Neuronal stem cell (in vitro differentiated cells): ENCODE data around the gene EIF3F.
A peak's percentile ranks its signal among the peaks of the same experiment; 100 is the strongest.

Source experiments
- DNase-seq: peaks from one replicate; pipeline ENCODE4 v3.0.0-alpha.2; 2013; ENCODE audit warnings: low spot score
- H2AFZ ChIP-seq: one replicate; pipeline ENCODE4 v1.6.1; 2013; ENCODE audit warnings: mild to moderate bottlenecking, low read length, inconsistent platforms
- H2AK5ac ChIP-seq: 2 replicates; pipeline ENCODE4 v1.6.1; 2013; ENCODE audit warnings: low read depth, mild to moderate bottlenecking, inconsistent platforms, low read length, moderate library complexity, mixed read lengths
- H2BK120ac ChIP-seq: 2 replicates; pipeline ENCODE4 v1.6.1; 2013; ENCODE audit warnings: low read depth, mild to moderate bottlenecking, inconsistent platforms, low read length, moderate library complexity, mixed read lengths
- H2BK12ac ChIP-seq: one replicate; pipeline ENCODE4 v1.6.1; 2013; ENCODE audit warnings: low read length, inconsistent platforms
- H2BK15ac ChIP-seq: 2 replicates; pipeline ENCODE4 v1.6.1; 2013; ENCODE audit warnings: mild to moderate bottlenecking, low read length, inconsistent platforms, mixed read lengths
- H2BK5ac ChIP-seq: one replicate; pipeline ENCODE4 v1.6.1; 2013; ENCODE audit warnings: inconsistent platforms, mild to moderate bottlenecking, low read length, moderate library complexity
- H3K14ac ChIP-seq: one replicate; pipeline ENCODE4 v1.6.1; 2013; ENCODE audit warnings: low read length, inconsistent platforms
- H3K18ac ChIP-seq: 2 replicates; pipeline ENCODE4 v1.6.1; 2013; ENCODE audit warnings: low read length, inconsistent platforms
- H3K23ac ChIP-seq: 2 replicates; pipeline ENCODE4 v1.6.1; 2013; ENCODE audit warnings: low read depth, mild to moderate bottlenecking, mixed read lengths, low read length, inconsistent platforms; ENCODE audit not compliant: poor library complexity
- H3K27ac ChIP-seq: replicated peaks from 3 replicates; pipeline ENCODE4 v1.5.1; 2013; ENCODE audit warnings: low read length, inconsistent platforms
- H3K27me3 ChIP-seq, 3 experiments: 2 replicates each; pipeline ENCODE4 v1.6.1; 2013; ENCODE audit warnings: low read length in 3 of 3, mild to moderate bottlenecking in 2 of 3, inconsistent platforms in 1 of 3, low read depth in 1 of 3, mixed read lengths in 1 of 3, moderate library complexity in 1 of 3; ENCODE audit not compliant: control insufficient read depth in 3 of 3, insufficient read depth in 3 of 3
- H3K36me3 ChIP-seq, 2 donors: replicated peaks in 1 of 2; 2 replicates each; pipeline ENCODE4 v1.6.1; 2013; ENCODE audit warnings: low read length in 2 of 2; ENCODE audit not compliant: control insufficient read depth in 2 of 2, insufficient read depth in 2 of 2
- H3K4ac ChIP-seq: 2 replicates; pipeline ENCODE4 v1.6.1; 2013; ENCODE audit warnings: inconsistent platforms, mild to moderate bottlenecking, low read length, moderate library complexity
- H3K4me1 ChIP-seq, 2 donors: 1 replicate in 1 of 2; 2 replicates in 1 of 2; pipeline ENCODE4 v1.6.1; 2013; ENCODE audit warnings: low read length in 2 of 2, low read depth in 1 of 2; ENCODE audit not compliant: control insufficient read depth in 2 of 2, insufficient read depth in 1 of 2
- H3K4me2 ChIP-seq: one replicate; pipeline ENCODE4 v1.6.1; 2013; ENCODE audit warnings: mild to moderate bottlenecking, low read length, inconsistent platforms; ENCODE audit not compliant: insufficient read depth, poor library complexity, severe bottlenecking
- H3K4me3 ChIP-seq, 2 donors: 2 replicates each; pipeline ENCODE4 v1.5.1; 2013; ENCODE audit warnings: low read length in 2 of 2, mild to moderate bottlenecking in 2 of 2, inconsistent platforms in 1 of 2, moderate library complexity in 1 of 2
- H3K79me1 ChIP-seq: one replicate; pipeline ENCODE4 v1.6.1; 2013; ENCODE audit warnings: low read depth, mild to moderate bottlenecking, inconsistent platforms, low read length, moderate library complexity
- H3K9ac ChIP-seq: one replicate; pipeline ENCODE4 v1.6.1; 2013; ENCODE audit warnings: mild to moderate bottlenecking, low read depth, low read length, inconsistent platforms; ENCODE audit not compliant: poor library complexity
- H3K9me3 ChIP-seq, 2 donors: replicated peaks in 1 of 2; 2 replicates each; pipeline versions ENCODE3 to v1.6.1; 2013; ENCODE audit warnings: low read length in 2 of 2, mild to moderate bottlenecking in 2 of 2, inconsistent platforms in 1 of 2, low read depth in 1 of 2, mixed read lengths in 1 of 2, moderate library complexity in 1 of 2; ENCODE audit not compliant: control insufficient read depth in 2 of 2, insufficient read depth in 1 of 2
- H4K8ac ChIP-seq: one replicate; pipeline ENCODE4 v1.6.1; 2013; ENCODE audit warnings: low read depth, mild to moderate bottlenecking, inconsistent platforms, low read length, moderate library complexity
- H4K91ac ChIP-seq: one replicate; pipeline ENCODE4 v1.6.1; 2013; ENCODE audit warnings: low read length, low read depth, mild to moderate bottlenecking, inconsistent platforms; ENCODE audit not compliant: poor library complexity
- WGBS, 2 donors: extraction: QIAGEN DNeasy Blood & Tissue Kit; methylation state at CpG; one replicate each; pipeline ENCODE4 v1.1.7; 2013; ENCODE audit warnings: missing lambda C conversion rate in 2 of 2, mixed read lengths in 1 of 2; ENCODE audit not compliant: insufficient read length in 2 of 2, insufficient replicate concordance in 1 of 2; ENCODE audit errors: extremely low coverage in 2 of 2; 5-methylcytosine and 5-hydroxymethylcytosine counted together

The EIF3F gene

GRCh38 chr11:7977232-7977917, 9.8 kb upstream of the EIF3F start:
- WGBS, 2 donors: no CpG with 5 or more reads among the region's 5 CpGs
- no peak overlapping the region for H4K8ac ChIP-seq
- H3K4ac ChIP-seq: no peak overlapping the region
- no peak overlapping the region for H3K4me3 ChIP-seq
- no peak overlapping the region for H2BK5ac ChIP-seq
- H3K9ac ChIP-seq: no peak overlapping the region
- no peaks in the 10 kb centered on the region for H3K79me1 ChIP-seq
- no peaks in the 10 kb centered on the region for H3K27me3 ChIP-seq
- H3K9me3 ChIP-seq: no peaks in the 10 kb centered on the region
- H2BK12ac ChIP-seq: no peak overlapping the region
- no peak overlapping the region for H2AK5ac ChIP-seq
- H4K91ac ChIP-seq: no peak overlapping the region
- H3K23ac ChIP-seq: no peak overlapping the region
- H3K14ac ChIP-seq: no peak overlapping the region
- no peak overlapping the region for H2AFZ ChIP-seq
- no peaks in the 10 kb centered on the region for H3K4me1 ChIP-seq
- no peak for DNase-seq
- H2BK15ac ChIP-seq: no peak overlapping the region
- H3K18ac ChIP-seq: no peak overlapping the region
- no peaks in the 10 kb centered on the region for H3K36me3 ChIP-seq
- H3K4me2 ChIP-seq: no peak overlapping the region
- H2BK120ac ChIP-seq: no peak overlapping the region
- no peak overlapping the region for H3K27ac ChIP-seq

DNA sequence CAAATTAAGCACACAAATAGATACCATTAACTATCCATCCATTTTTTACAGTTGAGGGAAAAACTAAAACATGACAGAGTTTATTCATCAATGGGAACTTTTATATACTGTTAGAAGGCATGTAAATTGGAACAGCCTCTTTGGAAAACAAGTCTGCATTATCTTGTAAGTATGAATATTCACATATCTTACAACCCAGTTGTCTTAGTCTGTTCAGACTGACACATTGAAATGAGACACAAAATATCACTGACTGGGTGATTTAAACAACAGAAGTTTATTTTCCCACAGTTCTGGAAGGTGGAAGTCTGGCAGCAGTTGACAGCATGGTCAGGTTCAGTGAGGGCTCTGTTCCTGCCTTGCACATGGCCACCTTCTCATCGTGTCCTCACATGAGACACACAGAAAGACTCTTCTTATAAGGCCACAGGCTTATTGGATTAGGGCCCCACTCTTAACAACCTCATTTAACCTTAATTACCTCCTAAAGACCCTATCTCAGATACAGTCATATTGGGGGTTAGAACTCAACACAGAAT, 5.4 kb upstream of the EIF3F start:
- Histone ChIP-seq H2AFZ (no peak overlapping the region), H3K4me1 (peaks cover 0 to 1% of the 10 kb centered on the region in 2 donors), H2AK5ac (no peak overlapping the region), H3K18ac (no peak overlapping the region), H3K79me1 (no peaks in the 10 kb centered on the region), H3K4ac (no peak overlapping the region), H3K23ac (no peak overlapping the region), H4K91ac (no peak overlapping the region), H2BK120ac (no peak overlapping the region), H3K14ac (no peak overlapping the region), H3K27ac (no peak overlapping the region), H3K27me3 (no peaks in the 10 kb centered on the region), H2BK12ac (no peak overlapping the region), H2BK5ac (no peak overlapping the region), H4K8ac (no peak overlapping the region), H3K4me3 (no peak overlapping the region), H2BK15ac (no peak overlapping the region), H3K9ac (no peak overlapping the region), H3K9me3 (no peaks in the 10 kb centered on the region), H3K36me3 (no peaks in the 10 kb centered on the region), H3K4me2 (no peak overlapping the region)
- DNase-seq: no peak
- no CpG with 5 or more reads among the region's 1 CpG for WGBS, 2 donors

DNA sequence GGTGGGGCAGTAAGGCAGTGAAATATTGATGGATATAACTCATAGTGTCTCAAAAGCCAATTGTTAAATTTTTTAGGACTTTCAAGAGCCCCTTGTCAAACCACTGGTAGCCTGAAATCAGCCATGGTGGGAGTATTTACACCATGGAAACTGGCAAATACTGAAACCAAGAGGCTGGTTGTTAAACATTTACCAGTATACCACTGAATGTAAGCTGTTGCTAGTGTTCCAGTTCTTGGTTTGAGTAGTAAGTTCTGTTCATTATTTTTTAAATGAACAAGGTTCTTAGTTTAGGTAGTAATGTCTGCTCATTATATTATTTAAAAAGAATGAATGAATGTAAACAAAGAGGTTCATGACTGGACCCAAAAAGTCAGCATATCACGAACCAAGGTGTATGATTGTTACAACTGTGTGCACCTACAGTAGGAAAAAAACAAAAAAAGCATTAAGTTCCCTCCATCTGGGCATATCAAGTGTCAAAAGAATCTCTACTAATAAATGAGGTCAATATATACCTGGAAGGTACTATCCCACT, 4.5 kb upstream of the EIF3F start:
- Histone ChIP-seq H3K79me1 (no peaks in the 10 kb centered on the region), H2BK12ac (no peak overlapping the region), H3K14ac (no peak overlapping the region), H3K9ac (no peak overlapping the region), H3K9me3 (no peaks in the 10 kb centered on the region), H2BK15ac (no peak overlapping the region), H3K27ac (no peak overlapping the region), H3K23ac (no peak overlapping the region), H2AK5ac (no peak overlapping the region), H3K36me3 (no peaks in the 10 kb centered on the region), H3K4me2 (no peak overlapping the region), H4K8ac (no peak overlapping the region), H2AFZ (no peak overlapping the region), H3K4me1 (peaks cover 0 to 1% of the 10 kb centered on the region in 2 donors), H4K91ac (no peak overlapping the region), H3K27me3 (no peaks in the 10 kb centered on the region), H2BK5ac (no peak overlapping the region), H2BK120ac (no peak overlapping the region), H3K4me3 (no peak overlapping the region), H3K18ac (no peak overlapping the region), H3K4ac (no peak overlapping the region)
- WGBS, 2 donors: no CpG with 5 or more reads among the region's 1 CpG
- no peak for DNase-seq

GRCh38 chr11:7983832-7984590, 3.1 kb upstream of the EIF3F start:
- Histone ChIP-seq H3K14ac (no peak overlapping the region), H2AFZ (no peak overlapping the region), H3K18ac (no peak overlapping the region), H3K4ac (no peak overlapping the region), H3K4me3 (peak overlapping the region in 1 of 2 donors; percentile 33), H3K27ac (no peak overlapping the region), H2BK120ac (no peak overlapping the region), H2BK5ac (no peak overlapping the region), H3K9me3 (no peaks in the 10 kb centered on the region), H3K4me1 (peaks cover 3 to 13% of the 10 kb centered on the region in 2 donors), H3K79me1 (no peaks in the 10 kb centered on the region), H3K9ac (no peak overlapping the region), H2BK12ac (no peak overlapping the region), H2BK15ac (no peak overlapping the region), H3K27me3 (no peaks in the 10 kb centered on the region), H3K4me2 (no peak overlapping the region), H2AK5ac (no peak overlapping the region), H3K36me3 (peaks cover 4 to 9% of the 10 kb centered on the region in 2 donors), H4K8ac (no peak overlapping the region), H4K91ac (no peak overlapping the region), H3K23ac (no peak overlapping the region)
- WGBS, 2 donors: no CpG with 5 or more reads among the region's 7 CpGs
- DNase-seq: no peak
